Memory B cell (primary cell): ENCODE results near the gene OR4S2.

Experiments
- ATAC-seq: fragments of 150-1000 bp; cut with Tn5 transposase; 2 replicates; pipeline ENCODE4 v1.10.0; 2021; ENCODE audit warnings: low read depth, mild to moderate bottlenecking, moderate library complexity
- DNase-seq, 2 donors: peaks; one replicate each; pipeline ENCODE4 v3.0.0; 2022; ENCODE audit warnings: low spot score in 2 of 2
- H3K27ac Mint-ChIP-seq: one replicate; pipeline ENCODE4 v1.8.0; 2022; ENCODE audit warnings: mild to moderate bottlenecking, moderate library complexity, mixed read lengths
- H3K27me3 Mint-ChIP-seq: one replicate; pipeline ENCODE4 v1.8.0; 2022; ENCODE audit warnings: mixed read lengths
- H3K36me3 Mint-ChIP-seq: one replicate; pipeline ENCODE4 v1.8.0; 2022; ENCODE audit warnings: mild to moderate bottlenecking, mixed read lengths
- H3K4me1 Mint-ChIP-seq: one replicate; pipeline ENCODE4 v1.8.0; 2022; ENCODE audit warnings: mixed read lengths
- H3K4me3 Mint-ChIP-seq: one replicate; pipeline ENCODE4 v1.8.0; 2022; ENCODE audit warnings: mild to moderate bottlenecking, moderate library complexity, mixed read lengths
- H3K9me3 Mint-ChIP-seq: one replicate; pipeline ENCODE4 v1.8.0; 2022; ENCODE audit warnings: mixed read lengths

The OR4S2 gene

GRCh38 chr11:55648027-55648426 lies at the start of gene OR4S2:
OR4S2 (plus strand) TSS chr11:55648327; CDS start chr11:55650904, 2,577 bp downstream.
- Mint-ChIP-seq H3K36me3 (no peaks in the 10 kb centered on the region), H3K4me1 (peaks cover 4% of the 10 kb centered on the region), H3K27me3 (no peaks in the 10 kb centered on the region), H3K4me3 (no peak within 1 kb of the TSS), H3K9me3 (peaks cover 5% of the 10 kb centered on the region), H3K27ac (no peak within 1 kb of the TSS)
- ATAC-seq (no peak), DNase-seq (no peak)

DNA sequence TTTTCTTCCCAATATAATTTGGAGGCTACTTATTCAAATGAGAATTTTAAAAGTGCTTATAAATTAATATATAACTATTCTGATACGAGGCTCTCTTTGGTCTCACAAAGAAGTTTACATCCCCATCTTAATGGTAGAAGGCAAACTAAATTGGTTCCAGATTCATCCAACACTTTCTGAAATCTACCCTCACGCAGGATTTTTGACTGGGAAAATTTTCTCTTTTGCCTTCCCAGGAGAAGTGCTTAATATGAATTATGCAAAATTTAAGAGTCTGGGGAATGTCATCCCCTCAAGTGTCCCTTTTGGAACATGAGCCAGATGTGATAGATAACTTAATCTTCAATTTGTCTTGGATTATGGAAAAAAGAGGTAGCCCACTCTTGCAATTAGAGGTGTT lies 40.6 kb upstream of the OR4S2 start, which contains the start of gene OR4C11:
TSS of gene OR4C11 (minus strand) at position 101 of the 400 bp plus-strand sequence. CDS start 3,272 bp downstream, outside the sequence.
- H3K9me3 Mint-ChIP-seq: peaks cover 1% of the 10 kb centered on the region
- no peak for DNase-seq
- H3K27ac Mint-ChIP-seq: no peak within 1 kb of the TSS
- H3K4me1 Mint-ChIP-seq: no peaks in the 10 kb centered on the region
- H3K4me3 Mint-ChIP-seq: no peak within 1 kb of the TSS
- no peak for ATAC-seq
- no peaks in the 10 kb centered on the region for H3K27me3 Mint-ChIP-seq
- H3K36me3 Mint-ChIP-seq: no peaks in the 10 kb centered on the region

DNA sequence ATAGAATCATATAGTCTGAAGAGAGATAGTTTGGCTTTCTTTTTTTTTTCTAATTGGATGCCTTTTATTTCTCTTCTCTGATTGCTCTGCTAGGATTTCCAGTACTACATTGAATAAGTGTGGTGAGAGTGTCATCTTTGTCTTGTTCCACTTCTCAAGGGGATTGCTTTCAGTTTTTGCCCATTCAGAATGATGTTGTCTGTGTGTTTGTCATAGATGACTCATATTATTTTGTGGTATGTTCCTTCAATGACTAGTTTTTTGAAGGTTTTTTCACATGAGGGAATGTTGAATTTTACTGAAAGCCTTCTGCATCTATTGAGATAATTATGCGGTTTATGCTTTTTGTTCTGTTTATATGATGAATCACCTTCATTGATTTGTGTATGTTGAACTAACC lies 23.6 kb upstream of the OR4S2 start:
- Mint-ChIP-seq H3K36me3 (no peaks in the 10 kb centered on the region), H3K4me3 (no peak overlapping the region), H3K4me1 (no peaks in the 10 kb centered on the region), H3K27ac (no peak overlapping the region), H3K27me3 (no peaks in the 10 kb centered on the region), H3K9me3 (peaks cover 23% of the 10 kb centered on the region)
- DNase-seq (no peak), ATAC-seq (no peak)

GRCh38 chr11:55634813-55635212 lies 13.3 kb upstream of the OR4S2 start, which contains the start of gene OR4P4:
OR4P4 (plus strand) TSS chr11:55635113.
- Mint-ChIP-seq H3K27ac (no peak within 1 kb of the TSS), H3K4me3 (no peak within 1 kb of the TSS), H3K9me3 (peaks cover 4% of the 10 kb centered on the region), H3K27me3 (no peaks in the 10 kb centered on the region), H3K36me3 (no peaks in the 10 kb centered on the region), H3K4me1 (no peaks in the 10 kb centered on the region)
- ATAC-seq (no peak), DNase-seq (no peak)

DNA sequence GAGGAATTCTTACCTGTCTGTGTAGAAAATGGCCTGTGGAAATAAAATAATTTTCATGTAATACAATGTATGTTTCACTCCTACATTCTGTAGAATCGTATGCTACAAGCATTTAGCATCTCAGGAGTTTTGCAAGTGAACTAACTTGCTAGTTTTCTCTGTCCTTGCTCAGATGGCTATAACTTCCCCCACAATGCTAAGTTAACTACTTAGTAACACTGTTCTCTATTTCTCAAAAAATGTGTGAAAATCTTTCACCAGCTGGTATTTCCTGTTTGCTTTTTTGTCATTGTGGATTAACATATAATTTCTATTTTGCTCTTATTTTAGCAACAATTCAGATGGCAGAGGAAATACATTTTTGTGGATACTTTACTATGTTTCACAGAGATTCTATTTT lies 4.4 kb downstream of the OR4S2 start:
- Mint-ChIP-seq H3K36me3 (no peaks in the 10 kb centered on the region), H3K27me3 (no peaks in the 10 kb centered on the region), H3K4me3 (no peak overlapping the region), H3K9me3 (no peaks in the 10 kb centered on the region), H3K4me1 (peaks cover 5% of the 10 kb centered on the region), H3K27ac (no peak overlapping the region)
- DNase-seq: no peak
- no peak for ATAC-seq

DNA sequence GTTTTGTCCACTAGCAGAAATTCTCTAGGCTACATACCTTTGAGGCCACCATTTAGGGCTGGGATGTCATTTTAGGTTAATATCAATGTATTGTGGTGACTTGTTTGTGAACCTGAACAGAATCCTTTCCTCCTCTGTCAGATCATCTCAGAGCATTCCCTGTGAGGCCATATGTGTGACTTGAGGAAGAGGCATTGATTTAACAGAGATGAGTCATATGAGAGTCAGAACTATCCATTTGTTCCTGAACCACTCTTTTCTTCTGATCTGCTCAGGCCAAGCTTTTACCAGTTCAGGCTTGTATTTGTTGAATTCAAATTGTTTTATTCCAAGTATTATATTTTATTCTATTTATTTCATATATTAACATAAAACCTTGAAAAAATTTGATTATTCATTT lies 7.0 kb downstream of the OR4S2 start:
- no peaks in the 10 kb centered on the region for H3K9me3 Mint-ChIP-seq
- peaks cover 11% of the 10 kb centered on the region for H3K4me1 Mint-ChIP-seq
- no peaks in the 10 kb centered on the region for H3K36me3 Mint-ChIP-seq
- H3K4me3 Mint-ChIP-seq: no peak overlapping the region
- H3K27me3 Mint-ChIP-seq: no peaks in the 10 kb centered on the region
- no peak overlapping the region for H3K27ac Mint-ChIP-seq
- DNase-seq: no peak
- no peak for ATAC-seq

DNA sequence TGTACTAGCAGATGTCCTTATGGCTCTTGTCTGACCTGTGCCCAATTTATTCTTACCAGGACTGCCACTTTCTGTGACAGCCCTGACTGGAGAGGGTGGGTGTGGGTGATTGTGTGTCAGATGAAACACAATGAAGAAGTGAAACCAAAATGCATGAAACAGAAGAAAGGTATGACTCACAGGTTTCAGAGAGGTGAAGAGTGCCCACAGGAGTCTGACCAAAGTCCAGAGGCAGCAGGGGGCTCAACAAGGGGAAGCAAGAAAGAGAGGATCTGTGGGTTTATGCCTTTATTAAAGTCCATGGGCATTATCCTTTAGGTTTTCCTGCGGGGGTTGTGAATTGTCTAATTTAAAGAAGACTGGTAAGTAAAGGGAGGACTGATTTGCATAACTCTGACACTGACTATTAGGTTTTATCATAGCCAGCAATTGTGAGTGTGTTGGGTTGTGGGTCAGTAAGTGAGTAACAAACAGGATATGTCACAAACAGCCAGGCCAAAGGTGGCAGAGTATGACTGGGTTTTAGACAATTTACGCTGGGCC lies 10.0 kb downstream of the OR4S2 start:
- peak overlapping the region; percentile 32 for H3K27ac Mint-ChIP-seq
- H3K9me3 Mint-ChIP-seq: no peaks in the 10 kb centered on the region
- H3K4me1 Mint-ChIP-seq: peaks cover 11% of the 10 kb centered on the region
- H3K4me3 Mint-ChIP-seq: peak overlapping the region; percentile 48
- no peaks in the 10 kb centered on the region for H3K36me3 Mint-ChIP-seq
- no peaks in the 10 kb centered on the region for H3K27me3 Mint-ChIP-seq
- ATAC-seq: peak; percentile 78
- peak in 1 of 2 donors; percentile 1 for DNase-seq

DNA sequence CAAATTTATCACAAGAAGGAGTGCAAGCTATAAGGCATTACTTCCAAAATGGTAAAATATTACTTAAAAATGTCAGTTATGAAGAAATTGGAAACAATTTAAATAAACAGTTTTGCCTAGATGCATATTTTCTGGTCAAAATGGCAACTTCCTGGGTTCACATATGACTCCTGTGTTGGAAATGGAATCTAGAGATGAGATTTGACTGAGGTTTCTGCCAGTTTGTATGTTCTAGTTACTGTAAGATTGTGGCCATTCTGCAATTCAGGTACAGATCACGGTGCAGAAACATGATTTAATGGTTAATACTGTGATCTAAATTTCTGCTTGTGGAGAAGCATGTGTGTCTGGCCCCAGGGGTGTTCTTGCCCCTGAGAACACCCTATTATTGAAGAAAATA lies 10.5 kb downstream of the OR4S2 start:
- Mint-ChIP-seq H3K4me3 (no peak overlapping the region), H3K27ac (no peak overlapping the region), H3K36me3 (no peaks in the 10 kb centered on the region), H3K4me1 (peaks cover 11% of the 10 kb centered on the region), H3K9me3 (no peaks in the 10 kb centered on the region), H3K27me3 (no peaks in the 10 kb centered on the region)
- ATAC-seq: no peak
- no peak for DNase-seq

- peaks cover 4% of the 10 kb centered on the region for H3K9me3 Mint-ChIP-seq
- no peaks in the 10 kb centered on the region for H3K27me3 Mint-ChIP-seq
- no peak for ATAC-seq
- DNase-seq: no peak
- H3K4me1 Mint-ChIP-seq: peaks cover 6% of the 10 kb centered on the region
- no peak within 1 kb of the TSS for H3K4me3 Mint-ChIP-seq
- no peaks in the 10 kb centered on the region for H3K36me3 Mint-ChIP-seq
- no peak within 1 kb of the TSS for H3K27ac Mint-ChIP-seq
These were observed 13.8 kb downstream of the OR4S2 start, which contains the start of gene OR4C6 for GRCh38 chr11:55661901-55662300. OR4C6 (plus strand) TSS chr11:55662201; CDS start chr11:55665167, 2,966 bp downstream.

DNA sequence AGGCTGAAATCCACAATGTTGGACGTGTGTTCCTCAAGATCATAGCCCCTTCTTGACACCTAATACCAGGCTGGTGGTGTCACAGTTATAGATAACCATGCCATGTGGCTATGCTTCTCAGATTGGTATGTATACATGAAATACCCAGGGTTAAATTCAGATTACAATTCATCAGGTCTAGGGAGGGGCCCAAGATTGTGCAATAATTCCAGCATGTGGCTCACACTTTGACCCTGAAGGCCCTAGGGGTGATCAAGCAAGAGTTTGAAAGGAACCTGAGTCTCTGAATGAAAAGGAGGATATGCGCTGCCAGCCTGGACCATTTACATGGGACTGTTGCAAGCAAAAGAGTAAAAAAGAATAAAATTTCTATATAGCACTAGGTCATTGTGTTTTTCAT lies 21.2 kb downstream of the OR4S2 start:
- H3K4me3 Mint-ChIP-seq: no peak overlapping the region
- H3K9me3 Mint-ChIP-seq: peaks cover 5% of the 10 kb centered on the region
- H3K4me1 Mint-ChIP-seq: no peaks in the 10 kb centered on the region
- DNase-seq (no peak), ATAC-seq (no peak)
- no peaks in the 10 kb centered on the region for H3K36me3 Mint-ChIP-seq
- H3K27me3 Mint-ChIP-seq: no peaks in the 10 kb centered on the region
- H3K27ac Mint-ChIP-seq: no peak overlapping the region

GRCh38 chr11:55673860-55674259 lies 25.7 kb downstream of the OR4S2 start:
- no peaks in the 10 kb centered on the region for H3K4me1 Mint-ChIP-seq
- H3K36me3 Mint-ChIP-seq: no peaks in the 10 kb centered on the region
- peaks cover 1% of the 10 kb centered on the region for H3K9me3 Mint-ChIP-seq
- ATAC-seq (no peak), DNase-seq (no peak)
- no peak overlapping the region for H3K4me3 Mint-ChIP-seq
- no peak overlapping the region for H3K27ac Mint-ChIP-seq
- H3K27me3 Mint-ChIP-seq: no peaks in the 10 kb centered on the region

- Mint-ChIP-seq H3K27ac (no peak overlapping the region), H3K9me3 (peaks cover 4% of the 10 kb centered on the region), H3K4me3 (no peak overlapping the region), H3K36me3 (no peaks in the 10 kb centered on the region), H3K27me3 (no peaks in the 10 kb centered on the region), H3K4me1 (peaks cover 3% of the 10 kb centered on the region)
- ATAC-seq (peak; percentile 35), DNase-seq (no peak)
These were observed 49.7 kb downstream of the OR4S2 start for GRCh38 chr11:55697817-55698216.

DNA sequence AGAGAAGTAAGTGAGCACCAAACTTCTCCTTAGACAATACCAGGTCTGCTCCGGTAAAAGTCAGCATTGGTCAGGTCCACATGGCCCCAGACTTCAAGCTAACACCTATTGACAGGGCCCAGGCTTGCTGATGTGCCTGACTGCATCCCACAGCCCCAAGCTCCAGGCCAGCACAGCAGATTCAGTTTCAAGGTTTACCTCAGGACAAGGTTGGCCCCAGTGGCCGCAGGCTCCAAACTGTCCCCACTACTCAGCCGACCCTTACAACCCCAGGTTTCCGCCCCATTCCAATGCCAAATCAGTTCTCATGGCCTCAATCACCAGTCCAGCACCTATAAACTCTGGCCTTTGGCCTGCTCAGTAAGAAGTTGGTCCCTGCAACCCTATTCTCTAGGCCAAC lies 53.3 kb downstream of the OR4S2 start:
- peaks cover 3% of the 10 kb centered on the region for H3K36me3 Mint-ChIP-seq
- H3K4me3 Mint-ChIP-seq: no peak overlapping the region
- peaks cover 13% of the 10 kb centered on the region for H3K9me3 Mint-ChIP-seq
- no peak overlapping the region for H3K27ac Mint-ChIP-seq
- no peaks in the 10 kb centered on the region for H3K27me3 Mint-ChIP-seq
- ATAC-seq (no peak), DNase-seq (no peak)
- H3K4me1 Mint-ChIP-seq: peaks cover 3% of the 10 kb centered on the region
